ENCODE data around the gene FKBP9.

FKBP9 gene

GRCh38 chr7:32921896-32922295 lies 35.3 kb upstream of the FKBP9 start:
- DNase-seq (ENCODE audit: low spot score) = no peak
- TF ChIP-seq CTCF (IDR thresholded peaks at IDR 0.05; ENCODE audit: extremely low read depth, insufficient read depth, missing control alignments) = no peak
- in situ Hi-C loops (cut with MboI; ENCODE audit: low pct_unique_long_range_greater_than_20kb, low sequenced_read_pairs, unreplicated experiment) = no loop called here

- no peak for DNase-seq (ENCODE audit: low spot score)
- in situ Hi-C loops (cut with MboI; ENCODE audit: low pct_unique_long_range_greater_than_20kb, low sequenced_read_pairs, unreplicated experiment) = no loop called here
- no peak for TF ChIP-seq CTCF (IDR thresholded peaks at IDR 0.05; ENCODE audit: extremely low read depth, insufficient read depth, missing control alignments)
These were observed 28.4 kb upstream of the FKBP9 start for GRCh38 chr7:32928785-32929298.

DNA sequence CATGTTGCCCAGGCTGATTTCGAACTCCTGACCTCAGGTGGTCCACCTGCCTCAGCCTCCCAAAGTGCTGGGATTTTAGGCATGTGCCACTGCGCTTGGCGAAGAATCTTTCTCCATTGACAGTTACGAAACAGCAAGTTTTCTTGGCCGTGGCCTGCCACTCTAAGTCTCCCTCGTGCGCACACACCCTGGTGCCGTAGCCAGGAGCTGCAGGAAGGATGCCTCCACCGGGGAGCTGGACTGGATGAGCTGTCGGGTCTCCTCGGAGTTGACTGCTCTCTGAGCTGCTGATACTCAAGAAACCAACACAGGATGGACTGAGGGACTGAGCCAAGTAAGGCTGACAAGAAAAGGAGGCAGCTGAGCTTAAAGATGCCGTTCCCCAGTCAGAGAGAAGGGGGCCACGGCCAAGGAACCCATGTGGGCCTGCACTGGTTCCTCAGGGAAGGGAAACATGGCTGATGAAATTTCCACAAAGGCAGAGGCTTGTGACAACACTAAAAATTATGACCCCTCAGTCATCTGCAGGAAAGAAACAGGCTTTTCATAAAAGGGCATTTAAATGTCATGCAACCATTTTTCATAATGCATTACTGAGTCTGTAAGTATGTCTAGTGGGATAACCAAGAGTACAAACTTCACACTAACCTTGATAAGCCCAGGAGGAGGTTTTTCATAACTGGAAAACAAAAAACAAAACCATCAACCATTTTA lies 27.7 kb upstream of the FKBP9 start:
- no peak for DNase-seq (ENCODE audit: low spot score)
- in situ Hi-C loops (cut with MboI; ENCODE audit: low pct_unique_long_range_greater_than_20kb, low sequenced_read_pairs, unreplicated experiment) = no loop called here

GRCh38 chr7:32930378-32930777 lies 26.9 kb upstream of the FKBP9 start:
- no peak for TF ChIP-seq CTCF (IDR thresholded peaks at IDR 0.05; ENCODE audit: extremely low read depth, insufficient read depth, missing control alignments)

More for the DNA sequence above, 27.7 kb upstream of the FKBP9 start:
- TF ChIP-seq CTCF (IDR thresholded peaks at IDR 0.05; ENCODE audit: extremely low read depth, insufficient read depth, missing control alignments) = no peak

DNA sequence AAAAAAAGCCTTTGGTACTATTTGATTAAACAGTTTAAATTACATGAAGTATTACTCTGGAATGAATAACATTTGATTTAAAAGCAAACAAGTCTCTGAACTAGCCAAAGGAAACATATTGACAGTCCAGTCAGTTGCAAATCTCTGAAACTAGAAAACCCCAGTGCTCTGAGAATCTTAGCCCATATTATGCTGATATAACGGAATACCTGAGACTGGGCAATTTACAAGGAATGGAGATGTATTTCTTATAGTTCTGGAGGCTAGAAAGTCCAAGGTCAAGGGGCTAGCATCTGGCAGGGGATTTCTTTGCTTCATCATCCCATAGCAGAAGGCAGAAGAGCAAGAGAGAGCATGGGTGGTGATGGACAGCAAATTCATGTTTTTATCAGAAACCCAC lies 21.7 kb upstream of the FKBP9 start:
- DNase-seq (ENCODE audit: low spot score) = no peak
- in situ Hi-C loops (cut with MboI; ENCODE audit: low pct_unique_long_range_greater_than_20kb, low sequenced_read_pairs, unreplicated experiment) = no loop called here

More at GRCh38 chr7:32930378-32930777, 26.9 kb upstream of the FKBP9 start:
- in situ Hi-C loops (cut with MboI; ENCODE audit: low pct_unique_long_range_greater_than_20kb, low sequenced_read_pairs, unreplicated experiment) = no loop called here
- no peak for DNase-seq (ENCODE audit: low spot score)

DNA sequence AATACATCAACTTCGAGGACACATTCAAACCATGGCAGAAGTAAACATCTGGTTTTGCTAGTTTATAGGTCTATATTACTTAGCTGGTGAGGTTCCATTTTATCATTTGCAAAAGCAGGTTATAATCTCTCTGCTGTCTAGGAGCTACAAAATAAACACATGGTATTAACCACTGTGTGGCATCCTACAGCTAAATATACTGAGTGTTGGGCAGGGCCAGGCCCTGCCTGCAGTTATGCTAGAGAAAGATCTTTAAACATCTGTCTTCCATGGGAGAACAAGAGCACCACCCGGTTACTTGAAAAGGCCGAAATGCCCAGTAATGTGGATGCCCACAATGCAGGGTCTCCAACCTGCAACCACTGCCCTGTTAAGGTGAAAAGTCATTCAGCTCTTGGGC lies 20.6 kb upstream of the FKBP9 start:
- TF ChIP-seq CTCF (IDR thresholded peaks at IDR 0.05; ENCODE audit: extremely low read depth, insufficient read depth, missing control alignments) = no peak
- no peak for DNase-seq (ENCODE audit: low spot score)
- in situ Hi-C loops (cut with MboI; ENCODE audit: low pct_unique_long_range_greater_than_20kb, low sequenced_read_pairs, unreplicated experiment) = no loop called here

More for the DNA sequence above, 21.7 kb upstream of the FKBP9 start:
- no peak for TF ChIP-seq CTCF (IDR thresholded peaks at IDR 0.05; ENCODE audit: extremely low read depth, insufficient read depth, missing control alignments)
